ENCODE measurements around the gene ABCA9. TPM values are rescaled to one million over a fixed set of nuclear protein-coding genes. Genes with fewer than 3 reads are reported as not detected.
"Not testable (repeated sequence)": the region's sequence is repeated elsewhere in the genome, so short reads cannot be mapped to it uniquely, and the experiment has no call there.

ABCA9 gene
- polyA plus RNA-seq, 1 donor (not counting 4 experiments of a cell fraction or from before 2014, with no cell fraction given) = 0.17 TPM

GRCh38 chr17:69012895-69013805, 47.6 kb downstream of the ABCA9 start:
- DNase-seq (ENCODE audit: low read depth, low spot score) = no peak
- H3K27ac ChIP-seq (ENCODE audit: control insufficient read depth, insufficient read depth, low read length) = no peak overlapping the region
- H3K9me3 ChIP-seq (ENCODE audit: control insufficient read depth, low read depth, low read length) = no peaks in the 10 kb centered on the region
- FAIRE-seq = no peak
- no peaks in the 10 kb centered on the region for H3K36me3 ChIP-seq (ENCODE audit: control insufficient read depth in 2 of 2, extremely low read depth in 1 of 2, insufficient read depth in 2 of 2, low read length in 2 of 2)
- no peaks in the 10 kb centered on the region for H3K79me2 ChIP-seq (ENCODE audit: control insufficient read depth, insufficient read depth, low read length)
- H3K9me1 ChIP-seq (ENCODE audit: control insufficient read depth, extremely low read depth, insufficient read depth, low read length) = no peaks in the 10 kb centered on the region
- no peaks in the 10 kb centered on the region for H4K20me1 ChIP-seq (ENCODE audit: control insufficient read depth, extremely low read depth, insufficient read depth, low read length)
- H3K4me3 ChIP-seq (ENCODE audit: control insufficient read depth in 2 of 3, extremely low read depth in 1 of 3, insufficient read depth in 2 of 3, low read depth in 1 of 3, low read length in 3 of 3) = no peak overlapping the region
- H3K27me3 ChIP-seq (ENCODE audit: control insufficient read depth, extremely low read depth, insufficient read depth, low read length) = no peaks in the 10 kb centered on the region
- H2AFZ ChIP-seq (ENCODE audit: control insufficient read depth, low read length) = no peak overlapping the region
- dilution Hi-C loops (cut with MboI; ENCODE audit: extremely low pct_ligation_motif_present, low sequenced_read_pairs) = no loop called here
- no peak overlapping the region for H3K4me2 ChIP-seq (ENCODE audit: control insufficient read depth, extremely low read depth, insufficient read depth, low read depth, low read length)
- no peaks in the 10 kb centered on the region for H3K4me1 ChIP-seq (ENCODE audit: control insufficient read depth, extremely low read depth, insufficient read depth, low read length)
- TF ChIP-seq, protein P1, sequence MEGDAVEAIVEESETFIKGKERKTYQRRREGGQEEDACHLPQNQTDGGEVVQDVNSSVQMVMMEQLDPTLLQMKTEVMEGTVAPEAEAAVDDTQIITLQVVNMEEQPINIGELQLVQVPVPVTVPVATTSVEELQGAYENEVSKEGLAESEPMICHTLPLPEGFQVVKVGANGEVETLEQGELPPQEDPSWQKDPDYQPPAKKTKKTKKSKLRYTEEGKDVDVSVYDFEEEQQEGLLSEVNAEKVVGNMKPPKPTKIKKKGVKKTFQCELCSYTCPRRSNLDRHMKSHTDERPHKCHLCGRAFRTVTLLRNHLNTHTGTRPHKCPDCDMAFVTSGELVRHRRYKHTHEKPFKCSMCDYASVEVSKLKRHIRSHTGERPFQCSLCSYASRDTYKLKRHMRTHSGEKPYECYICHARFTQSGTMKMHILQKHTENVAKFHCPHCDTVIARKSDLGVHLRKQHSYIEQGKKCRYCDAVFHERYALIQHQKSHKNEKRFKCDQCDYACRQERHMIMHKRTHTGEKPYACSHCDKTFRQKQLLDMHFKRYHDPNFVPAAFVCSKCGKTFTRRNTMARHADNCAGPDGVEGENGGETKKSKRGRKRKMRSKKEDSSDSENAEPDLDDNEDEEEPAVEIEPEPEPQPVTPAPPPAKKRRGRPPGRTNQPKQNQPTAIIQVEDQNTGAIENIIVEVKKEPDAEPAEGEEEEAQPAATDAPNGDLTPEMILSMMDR (optimal IDR thresholded peaks at IDR 0.05 in 1 of 3, IDR thresholded peaks at IDR 0.05 in 1 of 3, conservative IDR thresholded peaks at IDR 0.05 in 1 of 3; ENCODE audit: extremely low read depth in 1 of 3, insufficient read depth in 2 of 3, low read length in 3 of 3) = no peak
- TF ChIP-seq EZH2 (IDR thresholded peaks at IDR 0.05; ENCODE audit: low read length) = no peak
- H3K9ac ChIP-seq (ENCODE audit: control insufficient read depth, extremely low read depth, insufficient read depth, low read length) = no peak overlapping the region

DNA sequence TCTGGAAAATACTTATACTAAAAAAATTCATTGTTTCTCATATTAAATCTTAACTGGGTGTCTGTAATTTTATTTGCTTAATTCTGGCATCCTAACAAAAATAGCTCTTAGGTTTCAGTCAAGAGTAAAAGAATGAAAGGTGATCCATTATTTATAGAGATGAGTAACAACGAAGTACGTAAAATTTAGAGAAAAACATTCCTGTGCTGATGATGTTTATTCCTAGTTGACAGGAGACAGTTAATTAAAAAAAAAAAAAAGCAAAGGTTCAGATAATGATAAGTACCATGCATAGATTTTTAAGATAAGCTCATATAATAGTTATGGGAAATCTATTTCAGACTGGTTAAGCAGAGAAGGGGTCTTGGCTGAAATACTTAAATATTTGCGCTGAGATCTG, 50.8 kb downstream of the ABCA9 start:
- H3K27ac ChIP-seq (ENCODE audit: control insufficient read depth, insufficient read depth, low read length) = no peak overlapping the region
- no peaks in the 10 kb centered on the region for H3K4me1 ChIP-seq (ENCODE audit: control insufficient read depth, extremely low read depth, insufficient read depth, low read length)
- dilution Hi-C loops (cut with MboI; ENCODE audit: extremely low pct_ligation_motif_present, low sequenced_read_pairs) = no loop called here
- FAIRE-seq = no peak
- no peak overlapping the region for H3K4me2 ChIP-seq (ENCODE audit: control insufficient read depth, extremely low read depth, insufficient read depth, low read depth, low read length)
- H4K20me1 ChIP-seq (ENCODE audit: control insufficient read depth, extremely low read depth, insufficient read depth, low read length) = no peaks in the 10 kb centered on the region
- no peak for DNase-seq (ENCODE audit: low read depth, low spot score)
- TF ChIP-seq, protein P1 (optimal IDR thresholded peaks at IDR 0.05 in 1 of 3, IDR thresholded peaks at IDR 0.05 in 1 of 3, conservative IDR thresholded peaks at IDR 0.05 in 1 of 3; ENCODE audit: extremely low read depth in 1 of 3, insufficient read depth in 2 of 3, low read length in 3 of 3) = no peak
- TF ChIP-seq EZH2 (IDR thresholded peaks at IDR 0.05; ENCODE audit: low read length) = no peak
- no peaks in the 10 kb centered on the region for H3K9me1 ChIP-seq (ENCODE audit: control insufficient read depth, extremely low read depth, insufficient read depth, low read length)
- no peaks in the 10 kb centered on the region for H3K36me3 ChIP-seq (ENCODE audit: control insufficient read depth in 2 of 2, extremely low read depth in 1 of 2, insufficient read depth in 2 of 2, low read length in 2 of 2)
- H3K79me2 ChIP-seq (ENCODE audit: control insufficient read depth, insufficient read depth, low read length) = no peaks in the 10 kb centered on the region
- no peak overlapping the region for H3K4me3 ChIP-seq (ENCODE audit: control insufficient read depth in 2 of 3, extremely low read depth in 1 of 3, insufficient read depth in 2 of 3, low read depth in 1 of 3, low read length in 3 of 3)
- no peak overlapping the region for H2AFZ ChIP-seq (ENCODE audit: control insufficient read depth, low read length)
- no peaks in the 10 kb centered on the region for H3K9me3 ChIP-seq (ENCODE audit: control insufficient read depth, low read depth, low read length)
- H3K9ac ChIP-seq (ENCODE audit: control insufficient read depth, extremely low read depth, insufficient read depth, low read length) = no peak overlapping the region
- H3K27me3 ChIP-seq (ENCODE audit: control insufficient read depth, extremely low read depth, insufficient read depth, low read length) = no peaks in the 10 kb centered on the region

DNA sequence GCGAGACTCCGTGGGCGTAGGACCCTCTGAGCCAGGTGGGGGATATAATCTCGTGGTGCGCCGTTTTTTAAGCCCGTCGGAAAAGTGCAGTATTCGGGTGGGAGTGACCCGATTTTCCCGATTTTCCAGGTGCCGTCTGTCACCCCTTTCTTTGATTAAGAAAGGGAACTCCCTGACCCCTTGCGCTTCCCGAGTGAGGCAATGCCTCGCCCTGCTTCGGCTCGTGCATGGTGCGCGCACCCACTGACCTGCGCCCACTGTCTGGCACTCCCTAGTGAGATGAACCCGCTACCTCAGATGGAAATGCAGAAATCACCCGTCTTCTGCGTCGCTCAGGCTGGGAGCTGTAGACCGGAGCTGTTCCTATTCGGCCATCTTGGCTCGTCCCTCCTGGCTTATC, 56.0 kb downstream of the ABCA9 start:
- H2AFZ ChIP-seq (ENCODE audit: control insufficient read depth, low read length); H3K4me3 ChIP-seq (ENCODE audit: control insufficient read depth in 2 of 3, extremely low read depth in 1 of 3, insufficient read depth in 2 of 3, low read depth in 1 of 3, low read length in 3 of 3); H3K27ac ChIP-seq (ENCODE audit: control insufficient read depth, insufficient read depth, low read length); dilution Hi-C loops (cut with MboI; ENCODE audit: extremely low pct_ligation_motif_present, low sequenced_read_pairs); H3K79me2 ChIP-seq (ENCODE audit: control insufficient read depth, insufficient read depth, low read length); H3K9ac ChIP-seq (ENCODE audit: control insufficient read depth, extremely low read depth, insufficient read depth, low read length); H4K20me1 ChIP-seq (ENCODE audit: control insufficient read depth, extremely low read depth, insufficient read depth, low read length); H3K36me3 ChIP-seq (ENCODE audit: control insufficient read depth in 2 of 2, extremely low read depth in 1 of 2, insufficient read depth in 2 of 2, low read length in 2 of 2); H3K4me1 ChIP-seq (ENCODE audit: control insufficient read depth, extremely low read depth, insufficient read depth, low read length); H3K4me2 ChIP-seq (ENCODE audit: control insufficient read depth, extremely low read depth, insufficient read depth, low read depth, low read length); H3K9me1 ChIP-seq (ENCODE audit: control insufficient read depth, extremely low read depth, insufficient read depth, low read length); FAIRE-seq; H3K27me3 ChIP-seq (ENCODE audit: control insufficient read depth, extremely low read depth, insufficient read depth, low read length); H3K9me3 ChIP-seq (ENCODE audit: control insufficient read depth, low read depth, low read length); DNase-seq (ENCODE audit: low read depth, low spot score): not testable (repeated sequence)

GRCh38 chr17:68999743-69000142, 61.0 kb downstream of the ABCA9 start:
- H2AFZ ChIP-seq (ENCODE audit: control insufficient read depth, low read length); H3K27me3 ChIP-seq (ENCODE audit: control insufficient read depth, extremely low read depth, insufficient read depth, low read length); H4K20me1 ChIP-seq (ENCODE audit: control insufficient read depth, extremely low read depth, insufficient read depth, low read length); DNase-seq (ENCODE audit: low read depth, low spot score); H3K36me3 ChIP-seq (ENCODE audit: control insufficient read depth in 2 of 2, extremely low read depth in 1 of 2, insufficient read depth in 2 of 2, low read length in 2 of 2); dilution Hi-C loops (cut with MboI; ENCODE audit: extremely low pct_ligation_motif_present, low sequenced_read_pairs); H3K9me3 ChIP-seq (ENCODE audit: control insufficient read depth, low read depth, low read length); H3K4me1 ChIP-seq (ENCODE audit: control insufficient read depth, extremely low read depth, insufficient read depth, low read length); FAIRE-seq; H3K79me2 ChIP-seq (ENCODE audit: control insufficient read depth, insufficient read depth, low read length); H3K27ac ChIP-seq (ENCODE audit: control insufficient read depth, insufficient read depth, low read length); H3K9me1 ChIP-seq (ENCODE audit: control insufficient read depth, extremely low read depth, insufficient read depth, low read length); H3K9ac ChIP-seq (ENCODE audit: control insufficient read depth, extremely low read depth, insufficient read depth, low read length); H3K4me2 ChIP-seq (ENCODE audit: control insufficient read depth, extremely low read depth, insufficient read depth, low read depth, low read length); H3K4me3 ChIP-seq (ENCODE audit: control insufficient read depth in 2 of 3, extremely low read depth in 1 of 3, insufficient read depth in 2 of 3, low read depth in 1 of 3, low read length in 3 of 3): not testable (repeated sequence)

Measured in keratinocyte (primary cell).